Measurements from ENCODE around the gene MCM10. TPM values are rescaled to one million over a fixed set of nuclear protein-coding genes. Genes with fewer than 3 reads are reported as not detected.

MCM10 gene
- total and polyA plus RNA-seq, 2 of the 4 experiments (the other 2 are of a cell fraction), result 5.4 to 11.8 TPM

DNA sequence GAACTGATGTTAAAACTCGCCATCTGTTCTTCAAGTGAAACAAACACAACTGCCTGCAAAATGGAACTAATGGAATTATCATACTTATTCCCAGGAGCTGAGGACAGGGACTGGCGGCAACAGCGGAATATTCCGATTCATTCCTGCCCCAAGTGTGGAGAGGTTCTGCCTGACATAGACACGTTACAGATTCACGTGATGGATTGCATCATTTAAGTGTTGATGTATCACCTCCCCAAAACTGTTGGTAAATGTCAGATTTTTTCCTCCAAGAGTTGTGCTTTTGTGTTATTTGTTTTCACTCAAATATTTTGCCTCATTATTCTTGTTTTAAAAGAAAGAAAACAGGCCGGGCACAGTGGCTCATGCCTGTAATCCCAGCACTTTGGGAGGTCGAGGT, 24.7 kb upstream of the MCM10 start:
- ChIA-PET POLR2A (ENCODE audit: unreplicated experiment) (no interaction called here), CTCF (no interaction called here)
- Histone ChIP-seq H3K23ac (ENCODE audit: low read depth, low read length) (no peak overlapping the region), H3K14ac (replicated peaks; ENCODE audit: low read depth, low read length) (no peak overlapping the region), H3K9ac (ENCODE audit: low read depth, low read length) (no peak overlapping the region), H3K56ac (ENCODE audit: extremely low read depth, insufficient read depth, low read length) (no peak overlapping the region), H3K27me3 (ENCODE audit: control insufficient read depth, insufficient read depth, low read length) (no peaks in the 10 kb centered on the region), H3K9me3 (ENCODE audit: control insufficient read depth, insufficient read depth, low read length) (no peaks in the 10 kb centered on the region), H3K36me3 (ENCODE audit: control insufficient read depth, insufficient read depth, low read length) (peaks cover 48% of the 10 kb centered on the region), H3K4ac (ENCODE audit: low read depth, low read length) (no peak overlapping the region), H3K27ac (ENCODE audit: insufficient read depth, low read length) (no peak overlapping the region), H4K91ac (ENCODE audit: insufficient read depth, low read depth, low read length) (no peak overlapping the region), H2AK9ac (replicated peaks; ENCODE audit: low read depth, low read length, poor library complexity) (no peak overlapping the region), H3K4me3 (ENCODE audit: insufficient read depth, low read depth, low read length) (no peak overlapping the region), H3K18ac (ENCODE audit: low read depth, low read length) (no peak overlapping the region), H4K20me1 (ENCODE audit: insufficient read depth, low read length) (no peaks in the 10 kb centered on the region), H3K4me2 (ENCODE audit: low read depth, low read length) (no peak overlapping the region), H2BK20ac (ENCODE audit: low read depth, low read length) (no peak overlapping the region), H4K8ac (ENCODE audit: low read depth in 2 of 2, low read length in 2 of 2) (no peak overlapping the region), H3K79me1 (ENCODE audit: low read depth in 1 of 2, low read length in 2 of 2) (no peaks in the 10 kb centered on the region; a peak in 1 of 4 replicates), H3K9me1 (ENCODE audit: insufficient read depth, low read length) (no peaks in the 10 kb centered on the region), H2BK5ac (ENCODE audit: low read depth, low read length, poor library complexity, severe bottlenecking) (no peak overlapping the region), H2AFZ (replicated peaks; ENCODE audit: low read length, poor library complexity) (no peak overlapping the region), H3K4me1 (ENCODE audit: control insufficient read depth, insufficient read depth, low read length) (peaks cover 2% of the 10 kb centered on the region; the same call in 1 of the 2 replicates), H2BK120ac (ENCODE audit: low read depth, low read length) (no peak overlapping the region), H2AK5ac (ENCODE audit: low read depth, low read length) (no peak overlapping the region), H4K5ac (ENCODE audit: low read depth, low read length) (no peak overlapping the region), H2BK15ac (ENCODE audit: low read depth, low read length) (no peak overlapping the region)
- no peak for ATAC-seq (ENCODE audit: low read depth)
- dilution Hi-C loops (cut with HindIII; ENCODE audit: low sequenced_read_pairs, unreplicated experiment) (no loop called here), intact Hi-C loops (cut with micrococcal nuclease) (no loop called here), in situ Hi-C loops (cut with MboI; ENCODE audit: low sequenced_read_pairs) (no loop called here)
- WGBS, 2 experiments (ENCODE audit: extremely low coverage in 2 of 2, insufficient read length in 1 of 2), result no CpG with 5 or more reads among the region's 8 CpGs
- no peak for TF ChIP-seq BHLHE40 (IDR thresholded peaks at IDR 0.05; ENCODE audit: low read depth, low read length)
- TF ChIP-seq CEBPB (IDR thresholded peaks at IDR 0.05; ENCODE audit: low read depth, low read length), result peak; percentile 52; the same call in 1 of the 2 replicates
- BruUV-seq (replicated peaks), result no TSS peak
- no peak for DNase-seq

All from IMR-90 (cell line).